GM10847 (cell line): ENCODE results near the gene PDCD4.

Experiments used
- POLR2A ChIP-seq: IDR thresholded peaks from 2 replicates; pipeline ENCODE4 v1.6.1; 2011; ENCODE audit not compliant: insufficient read length; ENCODE audit errors: extremely low read depth

The PDCD4 gene

DNA sequence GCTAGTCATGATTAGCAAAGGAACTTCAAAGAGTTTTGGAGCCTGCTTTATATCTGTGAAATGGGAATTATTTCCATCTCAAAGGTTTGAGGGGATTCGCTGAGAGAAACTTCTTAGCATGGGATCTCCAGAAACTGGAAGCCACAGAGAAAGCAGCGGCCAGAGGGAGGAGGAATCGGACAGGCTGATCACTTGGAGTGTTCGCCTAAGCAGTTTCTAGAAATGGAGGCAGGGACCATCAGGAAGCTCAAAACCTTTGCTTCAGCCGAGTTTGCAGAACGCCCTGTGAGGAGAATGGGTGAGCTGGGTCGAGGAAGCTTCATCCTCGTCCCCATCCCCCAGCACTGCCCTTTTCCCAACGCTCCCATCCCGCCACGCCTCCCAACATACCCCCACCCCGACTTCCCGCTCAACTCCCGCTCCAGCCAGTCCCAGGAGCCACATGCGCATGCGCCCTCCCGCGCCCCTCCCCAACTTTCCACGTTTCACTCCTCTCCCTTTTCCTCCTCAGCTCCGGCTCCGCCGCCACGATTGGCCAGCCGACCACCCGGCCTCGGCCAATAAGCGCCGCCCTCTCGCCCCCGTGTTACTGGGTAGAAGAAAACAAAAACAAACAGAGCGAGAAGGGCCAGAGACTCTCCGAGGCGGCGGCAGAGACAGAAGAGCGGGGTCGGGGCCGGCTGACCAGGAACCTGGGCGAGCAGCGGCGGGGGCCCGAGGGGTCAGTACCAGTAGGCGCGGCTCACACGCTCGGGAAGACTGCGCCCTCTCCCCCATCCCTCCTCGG, at the start of gene PDCD4:
TSS of gene PDCD4 (plus strand) at position 631 of the 787 bp plus-strand sequence. CDS start 4,100 bp downstream, outside the sequence.
- TF ChIP-seq POLR2A, result peak; percentile 76

DNA sequence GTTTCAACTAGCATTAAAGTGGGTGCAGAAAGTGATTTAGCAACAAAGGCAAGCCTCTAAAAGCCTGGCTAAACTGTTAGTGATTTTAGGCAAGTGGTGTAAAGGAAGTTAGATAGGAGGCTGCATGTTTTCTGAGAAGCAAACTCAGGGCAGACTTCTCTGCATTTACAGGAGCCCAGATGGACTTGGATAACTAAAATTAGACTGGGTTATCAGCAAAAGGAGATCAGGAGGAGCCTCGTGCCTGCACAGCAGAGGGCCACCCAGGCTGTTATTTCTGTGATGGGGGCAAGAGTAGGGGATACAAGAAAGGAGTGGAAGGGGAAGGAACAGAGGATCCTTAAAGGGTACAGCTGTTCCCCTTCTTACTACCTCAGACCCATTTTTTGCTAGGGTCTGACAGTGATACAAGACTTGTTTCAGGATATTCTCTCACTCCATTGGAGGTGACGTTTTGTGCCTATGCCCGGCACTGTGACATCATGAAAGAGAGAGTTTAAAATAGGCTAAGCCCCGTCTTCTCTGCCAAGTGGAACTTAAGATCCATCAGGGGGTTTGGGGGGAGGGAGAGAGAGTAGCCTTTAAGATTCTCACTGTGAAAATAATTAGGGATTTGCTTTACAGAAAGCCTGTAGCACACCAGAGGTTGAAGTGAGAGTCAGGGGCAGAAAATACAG, 49.6 kb upstream of the PDCD4 start:
- no peak for TF ChIP-seq POLR2A

DNA sequence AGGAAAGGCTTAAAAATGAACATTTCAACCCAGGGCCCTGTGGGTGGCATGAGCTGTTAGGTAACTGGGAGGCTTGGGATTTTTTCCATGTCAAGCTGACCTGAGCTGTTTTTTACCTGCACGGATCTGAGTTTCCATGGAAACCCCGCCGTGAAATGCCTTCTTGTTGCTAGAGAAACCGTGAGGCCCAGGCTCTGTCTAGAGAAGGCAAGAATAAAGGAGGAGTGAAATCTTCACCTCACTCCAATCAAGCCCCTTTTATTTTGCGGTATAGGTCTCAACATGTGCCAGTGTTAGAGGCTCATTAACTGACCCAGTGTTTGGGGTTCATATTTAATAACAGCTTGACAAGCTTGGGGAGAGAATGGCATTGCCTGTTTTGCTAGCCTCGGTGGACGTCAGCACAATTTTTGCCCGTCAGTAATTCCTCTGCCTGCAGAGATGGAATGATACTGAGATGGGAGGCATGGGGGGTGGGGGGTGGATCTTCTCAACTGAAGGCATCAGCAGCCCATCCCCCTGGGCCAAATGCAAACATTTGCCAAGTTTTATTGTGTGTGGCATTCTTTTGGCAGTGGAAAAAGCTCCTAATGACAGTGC, 48.9 kb upstream of the PDCD4 start:
- TF ChIP-seq POLR2A, result no peak

DNA sequence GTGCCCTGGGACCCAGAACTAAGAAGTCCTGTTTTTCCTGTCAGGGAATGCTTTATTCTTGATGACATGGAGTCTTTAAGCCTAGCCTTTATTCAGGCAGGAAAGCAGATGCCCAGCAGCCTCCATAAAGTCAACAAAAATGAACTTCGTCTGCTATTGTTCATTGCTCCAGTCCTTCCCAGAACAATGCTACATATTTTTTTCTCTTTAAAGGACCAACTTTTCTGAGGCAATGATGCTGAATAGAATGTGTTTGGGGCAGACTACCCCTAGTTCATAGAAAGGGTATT, 47.6 kb upstream of the PDCD4 start:
- TF ChIP-seq POLR2A, result no peak

DNA sequence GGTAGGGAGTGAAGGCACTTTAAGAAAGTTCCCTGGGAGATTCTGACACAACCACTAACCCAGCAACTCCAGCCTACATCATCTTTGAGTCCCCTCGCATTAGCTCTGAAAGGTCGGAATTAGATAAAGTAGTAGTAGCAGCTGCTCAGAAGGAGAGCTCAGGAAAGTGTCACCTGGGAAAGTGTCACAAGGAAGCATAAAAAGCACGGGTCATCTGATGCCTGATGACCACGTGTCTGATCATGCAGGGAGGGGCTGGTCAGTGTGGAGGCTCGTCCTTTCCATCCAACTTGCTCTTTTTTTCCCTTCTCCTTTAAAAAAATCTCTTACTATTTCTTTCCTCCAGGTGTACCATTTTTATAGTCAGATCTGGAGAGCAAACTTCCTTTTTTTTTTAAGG, 47.1 kb upstream of the PDCD4 start:
- TF ChIP-seq POLR2A, result no peak

DNA sequence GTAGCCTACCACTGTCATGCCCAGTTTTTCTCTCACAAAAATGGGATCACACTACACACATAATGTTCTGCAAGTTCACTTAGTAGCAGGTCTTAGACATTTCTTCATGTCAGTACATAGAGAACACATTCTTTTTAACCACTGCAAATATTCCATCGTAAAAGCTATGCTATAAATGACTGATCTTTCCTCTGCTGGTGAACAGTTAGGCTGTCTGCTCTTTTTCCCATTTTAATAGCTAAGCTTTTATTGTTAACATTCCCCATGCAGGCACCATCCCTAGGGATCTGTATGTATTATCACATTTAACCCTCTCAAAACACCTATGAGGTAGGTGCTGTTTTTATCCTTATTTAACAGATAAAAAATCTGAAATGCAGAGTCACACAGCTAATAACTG, 46.2 kb upstream of the PDCD4 start:
- TF ChIP-seq POLR2A, result no peak

DNA sequence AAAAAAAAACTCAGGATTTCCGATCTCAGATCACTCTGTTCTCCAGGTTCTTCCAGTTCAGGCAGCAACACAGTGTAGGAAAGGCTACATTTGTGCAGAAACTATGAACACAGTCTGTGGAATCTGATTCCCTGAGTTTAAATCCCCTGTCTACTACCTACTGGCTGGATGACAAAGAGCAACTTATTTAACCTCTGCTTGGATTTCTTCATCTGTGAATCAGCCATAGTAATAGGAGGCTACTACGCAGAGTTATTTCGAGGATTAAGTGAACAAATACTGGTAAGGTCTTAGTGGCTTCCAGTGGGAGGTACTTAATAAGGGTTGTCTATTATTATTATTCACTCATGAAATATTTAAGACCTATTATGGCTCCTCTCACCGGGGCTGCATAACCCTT, 44.3 kb upstream of the PDCD4 start:
- TF ChIP-seq POLR2A, result no peak

DNA sequence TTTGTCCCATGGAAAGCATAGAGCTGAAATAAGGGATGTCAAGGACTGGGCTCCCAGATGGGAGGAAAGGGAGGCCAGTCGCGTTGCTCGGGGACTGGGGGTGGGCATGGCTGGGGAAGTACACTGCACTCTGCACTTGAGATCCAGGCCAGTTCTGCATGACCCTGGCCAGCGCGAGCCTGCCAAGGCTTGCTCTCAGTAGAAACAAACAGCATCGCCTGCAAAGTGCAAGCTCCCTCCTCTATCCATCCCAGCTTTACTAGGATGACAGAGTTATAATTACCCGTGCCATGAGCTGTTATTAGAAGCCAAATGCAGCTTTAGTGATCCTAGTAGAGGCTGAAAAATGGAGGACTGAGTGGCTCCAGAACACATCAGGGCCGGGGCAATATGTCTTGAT, 43.9 kb upstream of the PDCD4 start:
- TF ChIP-seq POLR2A, result no peak

DNA sequence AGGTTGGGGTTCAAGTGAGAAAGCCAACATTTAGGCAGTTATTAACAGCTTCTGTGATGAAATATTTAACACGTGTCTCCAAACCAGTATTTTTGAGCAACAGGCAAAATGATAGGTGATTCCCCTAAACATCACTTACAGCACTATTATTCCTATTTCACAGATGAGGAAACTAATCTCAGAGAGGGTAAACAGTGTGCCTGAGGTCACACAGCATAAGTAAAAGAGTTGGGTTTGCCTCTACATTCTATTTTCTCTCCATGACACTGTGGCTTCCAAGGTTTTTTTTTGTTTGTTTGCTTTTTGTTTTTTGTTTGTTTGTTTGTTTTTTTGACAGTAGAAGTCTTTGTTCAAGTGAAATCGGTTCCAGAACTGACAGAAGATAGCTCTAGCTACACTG, 43.2 kb upstream of the PDCD4 start:
- no peak for TF ChIP-seq POLR2A

DNA sequence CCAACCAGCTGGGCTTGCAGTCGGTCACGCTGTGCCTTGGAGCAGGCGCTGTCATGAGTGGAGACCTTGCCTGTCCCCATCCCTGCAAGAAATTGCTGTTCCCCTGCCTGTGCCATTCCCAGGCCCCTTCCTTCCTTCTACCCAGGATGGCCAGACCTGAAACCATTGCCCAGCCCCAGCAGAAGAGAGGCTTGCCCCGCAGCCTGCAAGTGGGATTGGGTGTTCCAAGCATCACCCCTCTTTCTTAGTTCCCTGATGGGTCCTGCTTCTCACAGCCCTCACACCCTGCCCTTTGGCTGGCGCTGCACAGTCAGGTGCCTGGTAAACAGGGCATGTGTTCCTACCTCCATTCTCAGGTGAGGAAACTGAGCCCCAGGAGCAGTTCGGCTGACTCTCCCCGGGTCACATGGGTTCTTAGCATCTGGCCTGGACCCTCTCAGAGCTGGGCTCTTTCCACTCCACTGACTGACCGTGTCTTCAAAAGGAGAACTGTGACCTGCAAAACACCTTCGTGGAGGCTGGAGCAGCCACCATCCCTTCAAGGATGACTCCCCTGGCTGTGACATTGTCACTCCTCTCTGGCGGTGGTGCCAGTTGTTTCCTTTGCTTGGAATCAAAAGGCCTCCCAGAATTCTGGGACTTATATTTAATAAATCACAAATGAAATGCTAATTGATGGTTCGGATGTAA, 41.9 kb upstream of the PDCD4 start:
- no peak for TF ChIP-seq POLR2A

DNA sequence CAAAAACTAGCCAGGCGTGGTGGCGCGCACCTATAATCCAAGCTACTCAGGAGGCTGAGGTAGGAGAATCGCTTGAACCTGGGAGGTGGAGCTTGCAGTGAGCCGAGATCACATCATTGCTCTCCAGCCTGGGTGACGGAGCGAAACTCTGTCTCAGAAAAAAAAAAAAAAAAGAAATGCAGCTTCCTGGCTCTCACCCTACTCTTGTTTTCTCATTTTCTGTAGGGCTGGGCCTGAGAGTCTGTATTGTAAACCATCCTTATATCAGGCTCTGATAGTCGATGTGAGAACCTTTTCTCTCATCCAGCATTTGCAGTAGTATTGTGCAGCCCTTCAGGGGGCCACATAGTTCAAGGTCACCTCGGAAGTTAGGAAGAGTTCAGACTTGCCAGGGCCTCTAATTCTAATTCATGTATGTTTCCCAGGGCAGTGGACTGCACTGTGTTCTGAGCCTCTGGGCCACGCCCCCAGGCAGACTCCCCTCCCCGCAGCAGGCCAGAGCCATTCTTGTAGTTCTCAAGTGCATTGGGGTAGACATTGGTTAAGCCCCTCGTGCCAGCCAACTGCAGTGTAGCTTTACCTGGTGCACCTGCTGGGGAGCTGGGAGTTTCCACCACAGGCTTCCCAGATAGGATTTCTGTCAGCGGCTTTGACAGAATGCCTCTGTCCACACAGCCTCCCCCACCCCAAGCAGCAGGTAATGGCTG, 38.3 kb upstream of the PDCD4 start:
- no peak for TF ChIP-seq POLR2A

DNA sequence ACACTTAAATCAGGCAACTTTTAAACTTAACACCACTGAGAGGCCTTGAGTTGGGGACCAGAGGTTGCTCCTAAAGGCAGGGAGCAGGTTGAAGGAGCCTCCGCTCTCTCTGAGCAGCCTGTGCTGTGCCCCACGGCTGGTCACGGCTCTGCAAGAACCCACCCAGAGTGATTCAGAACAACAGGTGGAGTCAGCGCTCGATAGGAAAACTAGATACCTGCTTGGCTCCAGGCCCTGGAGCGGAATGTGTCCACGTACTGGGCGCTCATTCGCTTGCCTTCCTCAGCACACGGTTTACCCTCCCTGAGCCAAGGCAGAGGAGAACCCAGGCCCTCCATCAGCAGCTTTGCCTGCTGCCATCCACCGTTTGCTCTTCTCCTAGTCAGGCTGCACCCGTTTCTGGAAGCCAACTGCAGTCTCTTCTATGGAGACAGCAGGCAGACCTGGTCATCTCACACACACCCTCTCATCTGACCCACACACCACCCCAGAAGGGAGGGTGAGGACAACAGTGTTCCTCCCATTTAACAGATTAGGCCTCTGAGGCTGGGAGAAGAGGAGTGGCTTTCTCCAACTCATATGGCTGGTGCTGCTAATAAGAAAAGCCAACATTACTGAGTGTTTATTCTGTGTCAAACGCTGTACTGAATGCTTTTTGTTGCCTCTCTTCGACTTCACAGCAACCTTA, 37.6 kb upstream of the PDCD4 start:
- TF ChIP-seq POLR2A, result no peak

DNA sequence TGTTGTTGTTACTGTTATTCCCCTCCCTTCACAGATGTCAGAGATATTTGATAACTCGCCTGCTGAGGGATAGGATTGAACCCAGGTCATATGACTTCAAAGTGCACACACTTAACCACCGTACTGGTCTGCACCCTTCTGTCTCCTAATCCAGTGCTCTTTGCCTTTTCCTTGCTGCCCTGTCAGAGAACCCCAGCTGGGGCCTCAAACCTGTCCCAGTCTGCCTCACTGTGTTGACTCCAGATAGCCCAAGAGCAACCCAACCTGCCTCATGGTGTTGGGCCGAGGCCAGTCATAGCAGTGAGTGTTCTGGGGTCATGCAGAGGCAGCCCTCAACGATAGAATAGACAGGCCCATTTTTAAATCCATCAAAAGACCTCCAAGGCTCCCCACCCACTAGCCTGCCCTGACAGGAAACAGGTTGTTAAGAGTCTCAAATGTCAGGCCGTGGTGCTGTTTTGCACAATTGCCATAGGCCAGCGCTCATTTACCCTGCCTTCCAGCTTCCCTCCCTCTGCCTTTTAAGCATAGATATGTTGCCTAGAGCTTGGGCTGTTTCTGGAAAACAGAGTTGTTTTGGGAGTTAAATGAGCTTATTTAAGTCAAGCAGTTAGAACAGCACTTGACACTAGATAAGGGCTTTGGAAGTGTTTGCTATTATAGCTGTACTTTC, 37.0 kb upstream of the PDCD4 start:
- TF ChIP-seq POLR2A, result no peak

DNA sequence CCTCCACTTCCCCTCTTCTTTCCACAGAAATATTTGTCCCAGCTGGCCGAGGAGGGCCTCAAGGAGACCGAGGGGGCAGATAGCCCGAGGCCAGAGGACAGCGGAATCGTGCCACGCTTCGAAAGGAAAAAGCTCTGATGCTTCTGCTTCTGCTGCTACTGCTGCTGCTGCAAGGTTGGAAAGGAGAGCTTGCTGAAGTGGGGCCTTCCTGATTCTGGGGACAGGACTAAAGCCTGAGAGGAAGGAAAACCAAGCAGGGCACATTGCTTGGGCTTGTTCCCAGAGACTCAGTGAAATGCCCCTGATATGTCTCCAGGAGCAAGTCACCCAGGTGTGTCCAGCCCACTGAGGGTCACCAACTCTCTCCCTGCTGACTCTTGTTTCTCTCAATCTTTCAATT, 35.9 kb upstream of the PDCD4 start:
- no peak for TF ChIP-seq POLR2A
